HEK293 (cell line): ENCODE results near the gene LAMC3.

Source experiments
- CTCF ChIP-seq: fragments of 450-650 bp; formaldehyde crosslinking; IDR thresholded peaks from 2 replicates; pipeline ENCODE4 v1.5.1; 2016; ENCODE audit warnings: missing biosample characterization, missing genetic modification characterization
- ELK4 ChIP-seq: IDR thresholded peaks from 2 replicates; pipeline ENCODE4 v1.6.1; 2011; ENCODE audit warnings: mild to moderate bottlenecking, low read depth, low read length, borderline replicate concordance
- RBAK ChIP-seq: fragments of 450-650 bp; formaldehyde crosslinking; IDR thresholded peaks from 2 replicates; pipeline ENCODE4 v1.5.1; 2016; ENCODE audit warnings: missing biosample characterization, missing genetic modification characterization
- ZNF248 ChIP-seq: fragments of 450-650 bp; formaldehyde crosslinking; IDR thresholded peaks from 2 replicates; pipeline ENCODE4 v1.5.1; 2017; ENCODE audit warnings: missing biosample characterization, missing genetic modification characterization
- ZNF843 ChIP-seq: fragments of 450-650 bp; formaldehyde crosslinking; IDR thresholded peaks from 2 replicates; pipeline ENCODE4 v1.5.1; 2016; ENCODE audit warnings: missing biosample characterization, missing genetic modification characterization

- TF ChIP-seq RBAK (no peak), CTCF (no peak), ZNF248 (tag by site-specific recombination) (no peak), ELK4 (no peak), ZNF843 (tag by site-specific recombination) (no peak)
These were observed 6.1 kb downstream of the LAMC3 start for GRCh38 chr9:131015112-131015511.
